ENCODE results near the gene EPS8L3. TPM values are rescaled to one million over a fixed set of nuclear protein-coding genes. Genes with fewer than 3 reads are reported as not detected.
"Not testable (repeated sequence)": the region's sequence is repeated elsewhere in the genome, so short reads cannot be mapped to it uniquely, and the experiment has no call there.

Gene EPS8L3
- total RNA-seq, 2 experiments from 2014 or later: not detected

- no peak for TF ChIP-seq CTCF (IDR thresholded peaks at IDR 0.05)
- no peak overlapping the region for H3K27ac Mint-ChIP-seq
- no peaks in the 10 kb centered on the region for H3K27me3 Mint-ChIP-seq
- ATAC-seq: no peak
- H3K4me3 Mint-ChIP-seq: no peak overlapping the region
- DNase-seq: no peak
- ChIA-PET CTCF (interaction anchor here (1.0 kb wide), 1 partner anchor 210 kb away, joined by 3 read pairs; the partner anchor contains the start of gene CYB561D1), POLR2A (no interaction called here)
- peaks cover 14% of the 10 kb centered on the region for H3K9me3 Mint-ChIP-seq
- H3K36me3 Mint-ChIP-seq (ENCODE audit: low read depth): peaks cover 9% of the 10 kb centered on the region
- intact Hi-C loops (cut with micrococcal nuclease): no loop called here
- no peaks in the 10 kb centered on the region for H3K4me1 Mint-ChIP-seq (ENCODE audit: low read depth)
These were observed 59.5 kb downstream of the EPS8L3 start for GRCh38 chr1:109704173-109704572.

GRCh38 chr1:109702940-109703339 is 60.8 kb downstream of the EPS8L3 start:
- H3K9me3 Mint-ChIP-seq; H3K4me1 Mint-ChIP-seq (ENCODE audit: low read depth); H3K4me3 Mint-ChIP-seq; intact Hi-C loops (cut with micrococcal nuclease); POLR2A ChIA-PET; H3K27ac Mint-ChIP-seq; DNase-seq; H3K36me3 Mint-ChIP-seq (ENCODE audit: low read depth); H3K27me3 Mint-ChIP-seq; ATAC-seq; CTCF ChIA-PET: not testable (repeated sequence)

Other genes with a start within 250 kb of the EPS8L3 start
- gene GPR61, start 224.1 kb downstream of the EPS8L3 start, total RNA-seq: under 1 TPM in 1 of 2 experiments, not detected in 1; 0.22 TPM
- 1 to 10 TPM; 7.5 to 7.7 TPM for gene GNAI3, start 215.3 kb downstream of the EPS8L3 start, total RNA-seq
- gene GNAT2, start 144.3 kb downstream of the EPS8L3 start, total RNA-seq: under 1 TPM; 0.81 to 0.88 TPM
- gene AMPD2, start 144.1 kb downstream of the EPS8L3 start, total RNA-seq: 100 to 1,000 TPM; 107 to 119 TPM
- gene GSTM4, start 107.8 kb downstream of the EPS8L3 start, total RNA-seq: 10 to 100 TPM in 1 of 2 experiments, 1 to 10 TPM in 1; 8.3 to 10.5 TPM
- gene GSTM2, start 95.9 kb downstream of the EPS8L3 start, total RNA-seq: 10 to 100 TPM; 13.6 to 16.2 TPM
- gene GSTM1, start 76.1 kb downstream of the EPS8L3 start, total RNA-seq: 10 to 100 TPM; 47.9 to 49.6 TPM
- gene GSTM5, start 51.7 kb downstream of the EPS8L3 start, total RNA-seq: under 1 TPM; 0.49 to 0.50 TPM
- gene GSTM3, start 22.9 kb downstream of the EPS8L3 start, total RNA-seq: 10 to 100 TPM; 40.8 to 42.0 TPM
- gene CSF1, start 146.9 kb upstream of the EPS8L3 start, total RNA-seq: 10 to 100 TPM; 28.3 to 33.3 TPM
- 10 to 100 TPM; 77.8 to 79.1 TPM for gene AHCYL1, start 220.8 kb upstream of the EPS8L3 start, total RNA-seq

All from activated CD8-positive, alpha-beta T cell treated with anti-CD3 and anti-CD28 coated beads for 36 hours (primary cell).